HCT116 (cell line): Measurements from ENCODE around the gene ZNF446. TPM values are rescaled to one million over a fixed set of nuclear protein-coding genes. Genes with fewer than 3 reads are reported as not detected.

Experiments
- ATAC-seq: fragments of 200-7000 bp; cut with Tn5 transposase; 2 replicates; pipeline ENCODE4 v1.9.1; 2020; ENCODE audit warnings: mild to moderate bottlenecking, moderate library complexity
- BruUV-seq: library from RNA; stranded (reverse); fragments of 400-500 nt; replicated peaks from 2 replicates; lab custom pipeline; 2021; lab: Mats Ljungman, UMichigan
- CTCF ChIA-PET: fragments of 300-600 bp; sonication (Branson Sonifier 250); formaldehyde crosslinking; loops from one replicate; lab custom pipeline; 2021; ENCODE audit warnings: antibody characterized with exemption; lab: Charles Lee
- POLR2A ChIA-PET: fragments of 300-600, 350-600 bp; sonication (Branson Sonifier 250); formaldehyde crosslinking; loops from one replicate; lab custom pipeline; 2021; ENCODE audit warnings: antibody characterized with exemption; lab: Charles Lee
- RAD21 ChIA-PET, 2 experiments: fragments of 300-600 bp; sonication (Branson Sonifier 250); formaldehyde crosslinking; loops; one replicate each; lab custom pipeline; 2023; ENCODE audit warnings: low total read pairs in 2 of 2; ENCODE audit not compliant: uncharacterized antibody in 2 of 2, unreplicated experiment in 2 of 2, low non-redundant PET in 1 of 2; lab: Charles Lee
- DNase-seq: peaks from one replicate; pipeline ENCODE4 v3.0.0-alpha.2; 2010; ENCODE audit warnings: low read depth, low spot score
- H2AFZ ChIP-seq: fragments of 200-600 bp; shearing (Covaris generic), sonication (generic); 2 replicates; pipeline ENCODE4 v1.6.1; 2017; ENCODE audit warnings: low read depth, mixed run types, mixed read lengths, antibody characterized with exemption, low read length; ENCODE audit not compliant: poor library complexity, severe bottlenecking
- H3K27ac ChIP-seq: 2 replicates; pipeline ENCODE4 v1.5.1; 2012; ENCODE audit warnings: low read depth, low read length
- H3K27me3 ChIP-seq: fragments of 200-600 bp; sonication (generic); 2 replicates; pipeline ENCODE4 v1.6.1; 2016; ENCODE audit warnings: mixed run types, low read length, mixed read lengths; ENCODE audit not compliant: insufficient read depth
- H3K36me3 ChIP-seq, 2 experiments: fragments of 200-500 bp in 1 of 2; fragments of 200-600 bp in 1 of 2; sonication (Bioruptor generic) in 1 of 2; sonication (generic) in 1 of 2; 2 replicates each; pipeline versions ENCODE4 v1.5.1 to v1.6.1; 2014 to 2016; ENCODE audit warnings: low read length in 2 of 2, inconsistent platforms in 1 of 2, mixed read lengths in 1 of 2, mixed run types in 1 of 2; ENCODE audit not compliant: insufficient read depth in 2 of 2, control insufficient read depth in 1 of 2
- H3K4me1 ChIP-seq, 2 experiments: fragments of 200-600 bp in 1 of 2; sonication (generic) in 1 of 2; 2 replicates each; pipeline versions ENCODE4 v1.5.1 to v1.6.1; 2012 to 2017; ENCODE audit warnings: low read length in 2 of 2, inconsistent platforms in 1 of 2, mild to moderate bottlenecking in 1 of 2, mixed read lengths in 1 of 2, mixed run types in 1 of 2, moderate library complexity in 1 of 2; ENCODE audit not compliant: insufficient read depth in 2 of 2, control insufficient read depth in 1 of 2
- H3K4me2 ChIP-seq: fragments of 200-600 bp; sonication (generic); 2 replicates; pipeline ENCODE4 v1.6.1; 2017; ENCODE audit warnings: mixed run types, low read length, mixed read lengths
- H3K4me3 ChIP-seq, 2 experiments: fragments of 200-600 bp in 1 of 2; sonication (generic) in 1 of 2; replicated peaks in 1 of 2; 2 replicates each; pipeline ENCODE4 v1.5.1; 2011 to 2016; ENCODE audit warnings: low read length in 2 of 2, control low read depth in 1 of 2, low read depth in 1 of 2, mild to moderate bottlenecking in 1 of 2, mixed read lengths in 1 of 2, mixed run types in 1 of 2
- H3K79me2 ChIP-seq: fragments of 200-600 bp; sonication (generic); 2 replicates; pipeline ENCODE4 v1.6.1; 2017; ENCODE audit warnings: mild to moderate bottlenecking, mixed run types, low read length, moderate library complexity, mixed read lengths; ENCODE audit not compliant: insufficient read depth
- H3K9ac ChIP-seq: fragments of 200-600 bp; sonication (generic); 2 replicates; pipeline ENCODE4 v1.6.1; 2016; ENCODE audit warnings: low read length, mixed read lengths
- H3K9me2 ChIP-seq: fragments of 200-600 bp; sonication (generic), shearing (Covaris generic); 2 replicates; pipeline ENCODE4 v1.6.1; 2017; ENCODE audit warnings: mixed run types, mild to moderate bottlenecking, moderate library complexity; ENCODE audit not compliant: insufficient read depth
- H3K9me3 ChIP-seq, 2 experiments: fragments of 200-500 bp in 1 of 2; fragments of 200-600 bp in 1 of 2; sonication (Bioruptor generic) in 1 of 2; sonication (generic) in 1 of 2; 2 replicates each; pipeline ENCODE4 v1.6.1; 2014 to 2017; ENCODE audit warnings: low read length in 2 of 2, mixed read lengths in 2 of 2, inconsistent platforms in 1 of 2, low read depth in 1 of 2, mild to moderate bottlenecking in 1 of 2, mixed run types in 1 of 2, moderate library complexity in 1 of 2; ENCODE audit not compliant: control insufficient read depth in 1 of 2, insufficient read depth in 1 of 2
- H4K20me1 ChIP-seq: fragments of 200-600 bp; sonication (generic), shearing (Covaris generic); 2 replicates; pipeline ENCODE4 v1.6.1; 2017; ENCODE audit warnings: mixed run types, mild to moderate bottlenecking, moderate library complexity; ENCODE audit not compliant: insufficient read depth
- ATF3 ChIP-seq: IDR thresholded peaks from 2 replicates; pipeline ENCODE4 v1.6.1; 2012
- CBX3 ChIP-seq: IDR thresholded peaks from 2 replicates; pipeline ENCODE4 v1.6.1; 2012; ENCODE audit warnings: low read depth
- CEBPB ChIP-seq: IDR thresholded peaks from 2 replicates; pipeline ENCODE4 v1.6.1; 2012; ENCODE audit warnings: low read depth
- CTCF ChIP-seq, 3 experiments: fragments of 200-600 bp in 1 of 3; sonication (generic) in 1 of 3; IDR thresholded peaks in 2 of 3; conservative IDR thresholded peaks in 1 of 3; 2 replicates each; pipeline ENCODE4 v1.5.1; 2012 to 2017; ENCODE audit warnings: low read depth in 2 of 3, low read length in 2 of 3, antibody characterized with exemption in 1 of 3, borderline replicate concordance in 1 of 3, control low read depth in 1 of 3, mild to moderate bottlenecking in 1 of 3, mixed read lengths in 1 of 3, mixed run types in 1 of 3, moderate library complexity in 1 of 3; ENCODE audit not compliant: insufficient read depth in 1 of 3
- ELF1 ChIP-seq: IDR thresholded peaks from 2 replicates; pipeline ENCODE4 v1.6.1; 2012; ENCODE audit warnings: low read depth, borderline replicate concordance
- EZH2 ChIP-seq: fragments of 200-600 bp; sonication (generic); IDR thresholded peaks from 2 replicates; pipeline ENCODE4 v1.6.1; 2017; ENCODE audit warnings: antibody characterized with exemption, mixed run types
- EZH2phosphoT487 ChIP-seq: fragments of 200-600 bp; IDR thresholded peaks from 2 replicates; pipeline ENCODE4 v1.6.1; 2018; ENCODE audit warnings: antibody characterized with exemption, borderline replicate concordance
- JUND ChIP-seq: IDR thresholded peaks from 2 replicates; pipeline ENCODE4 v1.6.1; 2012
- MAX ChIP-seq: IDR thresholded peaks from 2 replicates; pipeline ENCODE4 v1.6.1; 2012
- POLR2A ChIP-seq: IDR thresholded peaks from 2 replicates; pipeline ENCODE4 v1.7.0; 2011; ENCODE audit warnings: borderline replicate concordance; ENCODE audit not compliant: insufficient read depth, insufficient read length; ENCODE audit errors: extremely low read depth
- SIN3A ChIP-seq: IDR thresholded peaks from 2 replicates; pipeline ENCODE4 v1.6.1; 2012; ENCODE audit warnings: low read depth
- SP1 ChIP-seq: IDR thresholded peaks from 2 replicates; pipeline ENCODE4 v1.6.1; 2012; ENCODE audit warnings: low read depth
- SRF ChIP-seq: IDR thresholded peaks from 2 replicates; pipeline ENCODE4 v1.6.1; 2012; ENCODE audit warnings: low read depth
- YY1 ChIP-seq: IDR thresholded peaks from 2 replicates; pipeline ENCODE4 v1.6.1; 2011; ENCODE audit warnings: low read length, low read depth, moderate library complexity, mild to moderate bottlenecking; ENCODE audit not compliant: insufficient replicate concordance; ENCODE audit errors: extremely low read depth
- ZBTB33 ChIP-seq: IDR thresholded peaks from 2 replicates; pipeline ENCODE4 v1.6.1; 2011; ENCODE audit warnings: mild to moderate bottlenecking, low read length, moderate library complexity; ENCODE audit not compliant: insufficient replicate concordance; ENCODE audit errors: extremely low read depth
- intact Hi-C: fragments of 100-400 bp; cut with micrococcal nuclease; formaldehyde crosslinking; loops from 2 replicates; pipeline ENCODE4 v1.10.0; 2022
- total RNA-seq: library from RNA; stranded (reverse); gene quantifications from one replicate; pipeline ENCODE4 v1.2.1, GENCODE V29; 2021; ENCODE audit not compliant: unreplicated experiment

Gene ZNF446
- total RNA-seq, 1 experiment from 2014 or later = 6.5 TPM

DNA sequence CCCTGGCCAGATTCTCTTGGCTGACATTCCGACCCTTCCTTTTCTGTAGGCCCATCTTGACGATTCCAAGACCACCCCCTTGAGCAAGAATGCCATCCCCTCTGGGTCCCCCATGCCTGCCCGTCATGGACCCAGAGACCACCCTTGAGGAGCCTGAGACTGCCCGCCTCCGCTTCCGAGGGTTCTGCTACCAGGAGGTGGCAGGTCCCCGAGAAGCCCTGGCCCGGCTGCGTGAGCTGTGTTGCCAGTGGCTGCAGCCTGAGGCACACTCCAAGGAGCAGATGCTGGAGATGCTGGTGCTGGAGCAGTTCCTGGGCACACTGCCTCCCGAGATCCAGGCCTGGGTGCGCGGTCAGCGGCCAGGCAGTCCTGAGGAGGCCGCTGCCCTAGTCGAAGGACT, 978 bp downstream of the ZNF446 start:
- no peak for DNase-seq
- H3K4me3 ChIP-seq = peak overlapping the region; percentile 75 to 76

More for the DNA sequence above, 978 bp downstream of the ZNF446 start:
- intact Hi-C loops = no loop called here
- Histone ChIP-seq H3K36me3 (peaks cover 6 to 7% of the 10 kb centered on the region in 2 experiments; a peak in 3 of 4 replicates), H3K4me2 (peak overlapping the region; percentile 99), H3K27ac (peak overlapping the region; percentile 69), H3K9ac (peak overlapping the region; percentile 74), H3K4me1 (peaks cover 13 to 25% of the 10 kb centered on the region in 2 experiments), H3K27me3 (no peaks in the 10 kb centered on the region), H4K20me1 (no peaks in the 10 kb centered on the region), H3K79me2 (no peaks in the 10 kb centered on the region), H3K9me2 (no peaks in the 10 kb centered on the region), H3K9me3 (no peaks in the 10 kb centered on the region), H2AFZ (no peak overlapping the region)
- ChIA-PET RAD21 (no interaction called here), CTCF (no interaction called here), POLR2A (no interaction called here)
- BruUV-seq = no TSS peak
- TF ChIP-seq SP1 (no peak), YY1 (no peak), JUND (no peak), SRF (no peak), EZH2phosphoT487 (no peak), EZH2 (no peak), POLR2A (no peak), ATF3 (no peak), ZBTB33 (no peak), CEBPB (no peak), CBX3 (no peak), ELF1 (no peak), SIN3A (no peak), CTCF (IDR thresholded peaks at IDR 0.05 in 2 of 3, conservative IDR thresholded peaks at IDR 0.05 in 1 of 3; ENCODE audit: borderline replicate concordance in 1 of 3, insufficient read depth in 1 of 3, low read depth in 2 of 3, low read length in 2 of 3) (no peak), MAX (no peak)
- ATAC-seq = no peak
